Measurements from ENCODE around the gene EPB41L1. TPM values are rescaled to one million over a fixed set of nuclear protein-coding genes. Genes with fewer than 3 reads are reported as not detected.

EPB41L1 gene
- polyA plus RNA-seq, 1 donor from 2014 or later: 38.2 TPM

GRCh38 chr20:36281785-36282380, 127.3 kb downstream of the EPB41L1 start:
- no peaks in the 10 kb centered on the region for H3K27me3 ChIP-seq (ENCODE audit: insufficient read depth, low read depth, low read length)
- no peak overlapping the region for H3K9ac ChIP-seq (ENCODE audit: low read length)
- H3F3A ChIP-seq (ENCODE audit: insufficient read depth, low read length, poor library complexity, severe bottlenecking): no peaks in the 10 kb centered on the region
- no peaks in the 10 kb centered on the region for H3K36me3 ChIP-seq (ENCODE audit: insufficient read depth, low read length)
- no peak overlapping the region for H3K4me3 ChIP-seq (ENCODE audit: low read length)
- no peak overlapping the region for H3K27ac ChIP-seq (ENCODE audit: low read length)
- H3K9me2 ChIP-seq (ENCODE audit: insufficient read depth, low read length): no peaks in the 10 kb centered on the region
- no peak overlapping the region for H3K4me2 ChIP-seq (ENCODE audit: low read length)
- H3K9me3 ChIP-seq (ENCODE audit: low read length): no peaks in the 10 kb centered on the region
- H2AFZ ChIP-seq (ENCODE audit: low read depth, low read length): no peak overlapping the region
- H4K20me1 ChIP-seq (ENCODE audit: insufficient read depth): no peaks in the 10 kb centered on the region
- no peak for TF ChIP-seq EZH2 (IDR thresholded peaks at IDR 0.05; ENCODE audit: borderline replicate concordance, insufficient read depth, low read length, poor library complexity, severe bottlenecking)
- TF ChIP-seq EP300 (conservative IDR thresholded peaks at IDR 0.05; ENCODE audit: poor library complexity, severe bottlenecking): no peak
- no peak for TF ChIP-seq MXI1 (conservative IDR thresholded peaks at IDR 0.05; ENCODE audit: poor library complexity, severe bottlenecking)
- no peak for TF ChIP-seq CTCF (IDR thresholded peaks at IDR 0.05; ENCODE audit: poor library complexity, severe bottlenecking)
- no peak for TF ChIP-seq SMC3 (conservative IDR thresholded peaks at IDR 0.05; ENCODE audit: poor library complexity)
- TF ChIP-seq RAD21 (conservative IDR thresholded peaks at IDR 0.05): no peak
- TF ChIP-seq TAF1 (IDR thresholded peaks at IDR 0.05; ENCODE audit: low read depth): no peak
- no peak for TF ChIP-seq POLR2AphosphoS5 (IDR thresholded peaks at IDR 0.05)
- no peak for TF ChIP-seq REST (IDR thresholded peaks at IDR 0.05; ENCODE audit: borderline replicate concordance)
- no peaks in the 10 kb centered on the region for H3K79me2 ChIP-seq (replicated peaks; ENCODE audit: insufficient read depth, low read length)

Other genes starting within 250 kb of the EPB41L1 start
- 156 and 194 TPM in 2 replicates for gene SCAND1, start 200.2 kb upstream of the EPB41L1 start, polyA plus RNA-seq
- 9.5 TPM in 2 replicates for gene CNBD2, start 186.2 kb upstream of the EPB41L1 start, polyA plus RNA-seq
- 25.4 and 28.1 TPM in 2 replicates for gene AAR2, start 81.7 kb downstream of the EPB41L1 start, polyA plus RNA-seq
- 31.2 and 50.9 TPM in 2 replicates for gene DLGAP4, start 151.6 kb downstream of the EPB41L1 start, polyA plus RNA-seq